ENCODE measurements around the gene COX17. TPM values are rescaled to one million over a fixed set of nuclear protein-coding genes. Genes with fewer than 3 reads are reported as not detected.
A peak's percentile ranks its signal among the peaks of the same experiment; 100 is the strongest.

The COX17 gene
- polyA plus RNA-seq, 3 donors: 23.0 to 83.6 (median 81.6) TPM

GRCh38 chr3:119624002-119624720, 53.0 kb downstream of the COX17 start:
- Mint-ChIP-seq H3K36me3 (peaks cover 0 to 5% of the 10 kb centered on the region in 2 donors), H3K27me3 (ENCODE audit: low read depth in 3 of 3) (peaks cover 0 to 3% (median 0%) of the 10 kb centered on the region in 3 donors), H3K4me1 (peaks cover 46% of the 10 kb centered on the region), H3K4me3 (no peak overlapping the region), H3K27ac (peak overlapping the region in 1 of 7 donors; percentile 15), H3K9me3 (peaks cover 0 to 8% (median 0%) of the 10 kb centered on the region in 7 donors)
- no peak for TF ChIP-seq CTCF (IDR thresholded peaks at IDR 0.05)
- Histone ChIP-seq H3K4me3 (replicated peaks in 1 of 3; ENCODE audit: low read depth in 2 of 3, low read length in 3 of 3) (no peak overlapping the region), H3K4me2 (replicated peaks; ENCODE audit: extremely low read depth, low read length, poor library complexity, severe bottlenecking) (no peak overlapping the region), H4K20me1 (ENCODE audit: insufficient read depth, low read length) (no peaks in the 10 kb centered on the region), H3K36me3 (replicated peaks in 1 of 2; ENCODE audit: control insufficient read depth in 1 of 2, insufficient read depth in 2 of 2, low read length in 2 of 2) (no peaks in the 10 kb centered on the region), H3K9me3 (replicated peaks in 1 of 2; ENCODE audit: control insufficient read depth in 1 of 2, insufficient read depth in 1 of 2, low read length in 2 of 2) (no peaks in the 10 kb centered on the region), H2AFZ (ENCODE audit: insufficient read depth, low read depth, low read length, poor library complexity, severe bottlenecking) (no peak overlapping the region), H3K9ac (ENCODE audit: insufficient read depth, low read length, poor library complexity, severe bottlenecking) (no peak overlapping the region), H3K27me3 (ENCODE audit: control insufficient read depth in 2 of 2, insufficient read depth in 2 of 2, low read length in 2 of 2) (no peaks in the 10 kb centered on the region), H3K27ac (ENCODE audit: low read depth in 1 of 2, low read length in 2 of 2) (no peak overlapping the region), H3K79me2 (ENCODE audit: insufficient read depth, low read length) (no peaks in the 10 kb centered on the region), H3K4me1 (ENCODE audit: control insufficient read depth in 1 of 2, insufficient read depth in 2 of 2, low read length in 2 of 2) (peaks cover 42 to 45% of the 10 kb centered on the region in 2 donors)
- DNase-seq: no peak
- 92% methylated on average over 5 of the region's 9 CpGs for WGBS (ENCODE audit: insufficient coverage)
- intact Hi-C loops (cut with micrococcal nuclease): no loop called here

GRCh38 chr3:119620899-119621298, 56.3 kb downstream of the COX17 start:
- Histone ChIP-seq H3K9me3 (replicated peaks in 1 of 2; ENCODE audit: control insufficient read depth in 1 of 2, insufficient read depth in 1 of 2, low read length in 2 of 2) (no peaks in the 10 kb centered on the region), H3K79me2 (ENCODE audit: insufficient read depth, low read length) (no peaks in the 10 kb centered on the region), H3K36me3 (replicated peaks in 1 of 2; ENCODE audit: control insufficient read depth in 1 of 2, insufficient read depth in 2 of 2, low read length in 2 of 2) (no peaks in the 10 kb centered on the region), H4K20me1 (ENCODE audit: insufficient read depth, low read length) (no peaks in the 10 kb centered on the region), H3K4me2 (replicated peaks; ENCODE audit: extremely low read depth, low read length, poor library complexity, severe bottlenecking) (no peak overlapping the region), H3K27me3 (ENCODE audit: control insufficient read depth in 2 of 2, insufficient read depth in 2 of 2, low read length in 2 of 2) (no peaks in the 10 kb centered on the region), H2AFZ (ENCODE audit: insufficient read depth, low read depth, low read length, poor library complexity, severe bottlenecking) (no peak overlapping the region), H3K27ac (ENCODE audit: low read depth in 1 of 2, low read length in 2 of 2) (no peak overlapping the region), H3K4me3 (replicated peaks in 1 of 3; ENCODE audit: low read depth in 2 of 3, low read length in 3 of 3) (no peak overlapping the region), H3K4me1 (ENCODE audit: control insufficient read depth in 1 of 2, insufficient read depth in 2 of 2, low read length in 2 of 2) (peaks cover 9 to 13% of the 10 kb centered on the region in 2 donors), H3K9ac (ENCODE audit: insufficient read depth, low read length, poor library complexity, severe bottlenecking) (no peak overlapping the region)
- Mint-ChIP-seq H3K4me3 (no peak overlapping the region), H3K27me3 (ENCODE audit: low read depth in 3 of 3) (peaks cover 0 to 2% (median under 1%) of the 10 kb centered on the region in 3 donors), H3K4me1 (peaks cover 13% of the 10 kb centered on the region), H3K9me3 (peaks cover 0 to 3% (median 0%) of the 10 kb centered on the region in 7 donors), H3K36me3 (no peaks in the 10 kb centered on the region), H3K27ac (peak overlapping the region in 3 of 7 donors; percentile 4 to 57 (median 31))
- 100% methylated on average over 1 of the region's 5 CpGs for WGBS (ENCODE audit: insufficient coverage)
- no peak for DNase-seq
- TF ChIP-seq CTCF (IDR thresholded peaks at IDR 0.05): no peak
- intact Hi-C loops (cut with micrococcal nuclease): no loop called here

Other genes starting within 250 kb of the COX17 start
- 10 to 100 TPM in 2 of 3 donors, 1 to 10 TPM in 1; 9.6 to 12.2 (median 11.6) TPM for gene TMEM39A, start 213.8 kb downstream of the COX17 start, polyA plus RNA-seq
- gene POGLUT1, start 208.4 kb downstream of the COX17 start, polyA plus RNA-seq: 10 to 100 TPM; 10.1 to 34.8 (median 30.3) TPM
- gene TIMMDC1, start 178.9 kb downstream of the COX17 start, polyA plus RNA-seq: 10 to 100 TPM; 34.1 to 81.1 (median 78.2) TPM
- gene CD80, start 117.8 kb downstream of the COX17 start, polyA plus RNA-seq: under 1 TPM; 0.47 to 0.87 (median 0.47) TPM
- gene ADPRH, start 97.9 kb downstream of the COX17 start, polyA plus RNA-seq: 10 to 100 TPM; 10.6 to 37.8 (median 31.5) TPM
- gene PLA1A, start 79.5 kb downstream of the COX17 start, polyA plus RNA-seq: under 1 TPM in 1 of 3 donors, not detected in 2; 0.36 TPM
- gene POPDC2, start 16.8 kb downstream of the COX17 start, polyA plus RNA-seq: 1 to 10 TPM in 1 of 3 donors, under 1 TPM in 2; 0.58 to 6.7 (median 0.63) TPM
- gene CFAP91, start 25.6 kb upstream of the COX17 start, polyA plus RNA-seq: under 1 TPM in 1 of 3 donors, not detected in 2; 0.14 TPM
- gene NR1I2, start 104.7 kb upstream of the COX17 start, polyA plus RNA-seq: under 1 TPM in 1 of 3 donors, not detected in 2; 0.07 TPM